ENCODE results near the gene ZSCAN10. TPM values are rescaled to one million over a fixed set of nuclear protein-coding genes. Genes with fewer than 3 reads are reported as not detected.

ZSCAN10 gene
- total and polyA plus RNA-seq, 9 of the 15 experiments (the other 6 are each of a cell fraction or from before 2014, with no cell fraction given): 0.22 TPM; not detected in 8

DNA sequence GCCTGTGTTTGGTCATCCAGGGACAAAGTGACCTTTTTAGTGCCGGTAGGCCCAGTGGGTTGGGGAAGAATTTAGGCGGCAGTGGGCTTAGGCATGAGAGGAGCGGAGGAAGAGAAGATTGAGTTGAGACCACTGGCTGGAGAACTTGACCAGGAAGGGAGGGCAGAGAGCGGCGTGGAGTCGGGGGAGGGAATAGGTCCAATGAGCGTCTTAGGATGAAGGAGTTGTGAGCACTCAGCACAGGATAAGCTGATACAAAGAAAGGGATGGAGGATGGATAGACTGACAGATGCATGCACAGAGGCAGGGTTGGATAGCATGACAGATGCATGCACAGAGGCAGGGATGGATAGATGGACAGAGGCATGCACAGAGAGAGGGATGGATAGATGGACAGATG lies 25.6 kb downstream of the ZSCAN10 start:
- no peak overlapping the region for H3K4me2 ChIP-seq (ENCODE audit: insufficient read depth, low read length)
- intact Hi-C loops (cut with micrococcal nuclease) (no loop called here), in situ Hi-C loops (cut with MboI) (no loop called here)
- H3K9me3 ChIP-seq (replicated peaks; ENCODE audit: control insufficient read depth, insufficient read depth, low read depth, low read length): no peaks in the 10 kb centered on the region
- H3K9me1 ChIP-seq (ENCODE audit: control insufficient read depth, insufficient read depth, low read length): no peaks in the 10 kb centered on the region
- no peak overlapping the region for H3K27ac ChIP-seq (ENCODE audit: extremely low read depth, low read depth, low read length)
- 29% methylated on average over 7 of the region's 7 CpGs for WGBS (ENCODE audit: insufficient coverage, low coverage, missing lambda C conversion rate)
- CTCF ChIA-PET (ENCODE audit: low intra/inter-chr PET ratio): no interaction called here
- no peak for ATAC-seq
- no peak overlapping the region for H3K4me3 ChIP-seq
- BruUV-seq (replicated peaks): no TSS peak
- H2AFZ ChIP-seq (ENCODE audit: low read depth, low read length): no peak overlapping the region
- no peak overlapping the region for H3K9ac ChIP-seq (ENCODE audit: insufficient read depth in 1 of 2, low read depth in 2 of 2, low read length in 2 of 2)
- FAIRE-seq: no peak
- peaks cover 4 to 12% of the 10 kb centered on the region in 2 experiments; a peak in 4 of 5 replicates for H3K27me3 ChIP-seq (ENCODE audit: control insufficient read depth in 2 of 2, insufficient read depth in 2 of 2, low read length in 2 of 2)
- no peak for TF ChIP-seq TRIM25 (IDR thresholded peaks at IDR 0.05; ENCODE audit: borderline replicate concordance)
- no peak for TF ChIP-seq RHOXF2B (CRISPR knock-in tag; conservative IDR thresholded peaks at IDR 0.05)
- no peak for TF ChIP-seq LCOR (CRISPR knock-in tag; IDR thresholded peaks at IDR 0.05)
- no peak for TF ChIP-seq PHF21A (IDR thresholded peaks at IDR 0.05; ENCODE audit: borderline replicate concordance, low read depth)
- no peak for TF ChIP-seq BRCA1 (IDR thresholded peaks at IDR 0.05)
- no peak for TF ChIP-seq BRCA1 (CRISPR knock-in tag; IDR thresholded peaks at IDR 0.05)
- no peak for TF ChIP-seq PHF20 (IDR thresholded peaks at IDR 0.05; ENCODE audit: partially characterized antibody)
- TF ChIP-seq ARID2 (IDR thresholded peaks at IDR 0.05): no peak
- TF ChIP-seq SMARCB1 (IDR thresholded peaks at IDR 0.05; ENCODE audit: insufficient read length, low read depth): no peak
- no peak for TF ChIP-seq XRCC4 (IDR thresholded peaks at IDR 0.05; ENCODE audit: extremely low read depth, insufficient read depth, insufficient read length)
- no peak for TF ChIP-seq NBN (IDR thresholded peaks at IDR 0.05; ENCODE audit: low read depth)
- TF ChIP-seq KHSRP (IDR thresholded peaks at IDR 0.05): no peak
- TF ChIP-seq GATA2 (CRISPR knock-in tag; IDR thresholded peaks at IDR 0.05): no peak
- no peak for TF ChIP-seq ZNF134 (CRISPR knock-in tag; conservative IDR thresholded peaks at IDR 0.05)
- TF ChIP-seq CEBPG (CRISPR knock-in tag; IDR thresholded peaks at IDR 0.05): no peak
- no peak for TF ChIP-seq CEBPG (tag; conservative IDR thresholded peaks at IDR 0.05 in 1 of 2, IDR thresholded peaks at IDR 0.05 in 1 of 2)
- TF ChIP-seq HLTF (IDR thresholded peaks at IDR 0.05): no peak
- TF ChIP-seq CHCHD3 (CRISPR knock-in tag; IDR thresholded peaks at IDR 0.05): no peak
- no peak for TF ChIP-seq CGGBP1 (CRISPR knock-in tag; IDR thresholded peaks at IDR 0.05)
- TF ChIP-seq RBFOX2 (IDR thresholded peaks at IDR 0.05; ENCODE audit: low read depth, low read length): no peak
- no peak for DNase-seq (ENCODE audit: extremely low read depth in 1 of 4, low spot score in 3 of 4)
- H4K20me1 ChIP-seq (replicated peaks; ENCODE audit: control insufficient read depth, insufficient read depth, low read length): no peaks in the 10 kb centered on the region
- H3K4me1 ChIP-seq (replicated peaks in 1 of 2; ENCODE audit: control insufficient read depth in 2 of 2, insufficient read depth in 2 of 2, low read length in 2 of 2): peaks cover 14 to 24% of the 10 kb centered on the region in 2 experiments
- POLR2A ChIA-PET: no interaction called here
- H3K79me2 ChIP-seq (ENCODE audit: control insufficient read depth, insufficient read depth, low read length): no peaks in the 10 kb centered on the region
- H3K36me3 ChIP-seq (ENCODE audit: control insufficient read depth, insufficient read depth, low read length): no peaks in the 10 kb centered on the region
